Iris pigment epithelial cell (primary cell): ENCODE data around the gene CRELD2.

Source experiments
- DNase-seq: peaks from one replicate; pipeline ENCODE4 v3.0.0-alpha.2; 2011; ENCODE audit warnings: low read depth

The CRELD2 gene

GRCh38 chr22:49917974-49918910, at the start of gene CRELD2, which contains the start of gene ALG12:
TSS of gene CRELD2 (plus strand) at chr22:49918634. CDS start at chr22:49918770, 136 bp downstream.
TSS of gene ALG12 (minus strand) at chr22:49918438. CDS start at chr22:49913765, 4,673 bp downstream.
- DNase-seq = peak; percentile 97

- DNase-seq = no peak
Observed at GRCh38 chr22:49869086-49869830, 49.2 kb upstream of the CRELD2 start.

GRCh38 chr22:49869845-49870712, 48.4 kb upstream of the CRELD2 start:
- DNase-seq = no peak

GRCh38 chr22:49871482-49871881, 47.0 kb upstream of the CRELD2 start:
- DNase-seq = no peak

- DNase-seq = no peak
Observed at GRCh38 chr22:49872347-49872746, 46.1 kb upstream of the CRELD2 start.

- DNase-seq = no peak
Observed at GRCh38 chr22:49873228-49873940, 45.0 kb upstream of the CRELD2 start.

GRCh38 chr22:49877642-49878041, 40.8 kb upstream of the CRELD2 start:
- no peak for DNase-seq

- DNase-seq = no peak
Observed at GRCh38 chr22:49878206-49878605, 40.2 kb upstream of the CRELD2 start.

GRCh38 chr22:49879871-49880270, 38.6 kb upstream of the CRELD2 start:
- DNase-seq = no peak

GRCh38 chr22:49880281-49880680, 38.2 kb upstream of the CRELD2 start:
- peak; percentile 14 for DNase-seq

GRCh38 chr22:49881856-49882255, 36.6 kb upstream of the CRELD2 start:
- no peak for DNase-seq

- peak; percentile 26 for DNase-seq
Observed at GRCh38 chr22:49882519-49883293, 35.7 kb upstream of the CRELD2 start.

GRCh38 chr22:49883294-49883640, 35.2 kb upstream of the CRELD2 start:
- peak; percentile 63 for DNase-seq

GRCh38 chr22:49884075-49884474, 34.4 kb upstream of the CRELD2 start:
- DNase-seq = no peak

GRCh38 chr22:49884503-49885260, 33.8 kb upstream of the CRELD2 start:
- DNase-seq = no peak

- no peak for DNase-seq
Observed at GRCh38 chr22:49885281-49885680, 33.2 kb upstream of the CRELD2 start.

GRCh38 chr22:49885881-49886280, 32.6 kb upstream of the CRELD2 start:
- no peak for DNase-seq

- no peak for DNase-seq
Observed at GRCh38 chr22:49886346-49887063, 31.9 kb upstream of the CRELD2 start.

GRCh38 chr22:49887064-49887451, 31.4 kb upstream of the CRELD2 start:
- DNase-seq = no peak
